Astrocyte of the spinal cord (primary cell): ENCODE data around the gene FAM43B.

ENCODE experiments used
- DNase-seq: peaks from one replicate; pipeline ENCODE4 v3.0.0; 2011; ENCODE audit warnings: low read depth, low spot score
- H3K4me3 ChIP-seq: 2 replicates; pipeline ENCODE4 v1.5.1; 2011; ENCODE audit warnings: low read depth, mild to moderate bottlenecking, low read length, moderate library complexity
- in situ Hi-C: cut with HindIII; loops from 2 replicates; pipeline ENCODE4 v1.10.0; 2017; ENCODE audit warnings: low sequenced_read_pairs
- TF ChIP-seq, protein P1 (sequence below): IDR thresholded peaks from 2 replicates; pipeline ENCODE4 v1.5.1; 2012; ENCODE audit warnings: low read depth, mild to moderate bottlenecking, low read length, inconsistent platforms

FAM43B gene

GRCh38 chr1:20552728-20553445 is 514 bp downstream of the FAM43B start:
- peak; percentile 20 for DNase-seq
- no peak overlapping the region for H3K4me3 ChIP-seq
- in situ Hi-C loops, result no loop called here
- TF ChIP-seq, protein P1, sequence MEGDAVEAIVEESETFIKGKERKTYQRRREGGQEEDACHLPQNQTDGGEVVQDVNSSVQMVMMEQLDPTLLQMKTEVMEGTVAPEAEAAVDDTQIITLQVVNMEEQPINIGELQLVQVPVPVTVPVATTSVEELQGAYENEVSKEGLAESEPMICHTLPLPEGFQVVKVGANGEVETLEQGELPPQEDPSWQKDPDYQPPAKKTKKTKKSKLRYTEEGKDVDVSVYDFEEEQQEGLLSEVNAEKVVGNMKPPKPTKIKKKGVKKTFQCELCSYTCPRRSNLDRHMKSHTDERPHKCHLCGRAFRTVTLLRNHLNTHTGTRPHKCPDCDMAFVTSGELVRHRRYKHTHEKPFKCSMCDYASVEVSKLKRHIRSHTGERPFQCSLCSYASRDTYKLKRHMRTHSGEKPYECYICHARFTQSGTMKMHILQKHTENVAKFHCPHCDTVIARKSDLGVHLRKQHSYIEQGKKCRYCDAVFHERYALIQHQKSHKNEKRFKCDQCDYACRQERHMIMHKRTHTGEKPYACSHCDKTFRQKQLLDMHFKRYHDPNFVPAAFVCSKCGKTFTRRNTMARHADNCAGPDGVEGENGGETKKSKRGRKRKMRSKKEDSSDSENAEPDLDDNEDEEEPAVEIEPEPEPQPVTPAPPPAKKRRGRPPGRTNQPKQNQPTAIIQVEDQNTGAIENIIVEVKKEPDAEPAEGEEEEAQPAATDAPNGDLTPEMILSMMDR, result no peak

DNA sequence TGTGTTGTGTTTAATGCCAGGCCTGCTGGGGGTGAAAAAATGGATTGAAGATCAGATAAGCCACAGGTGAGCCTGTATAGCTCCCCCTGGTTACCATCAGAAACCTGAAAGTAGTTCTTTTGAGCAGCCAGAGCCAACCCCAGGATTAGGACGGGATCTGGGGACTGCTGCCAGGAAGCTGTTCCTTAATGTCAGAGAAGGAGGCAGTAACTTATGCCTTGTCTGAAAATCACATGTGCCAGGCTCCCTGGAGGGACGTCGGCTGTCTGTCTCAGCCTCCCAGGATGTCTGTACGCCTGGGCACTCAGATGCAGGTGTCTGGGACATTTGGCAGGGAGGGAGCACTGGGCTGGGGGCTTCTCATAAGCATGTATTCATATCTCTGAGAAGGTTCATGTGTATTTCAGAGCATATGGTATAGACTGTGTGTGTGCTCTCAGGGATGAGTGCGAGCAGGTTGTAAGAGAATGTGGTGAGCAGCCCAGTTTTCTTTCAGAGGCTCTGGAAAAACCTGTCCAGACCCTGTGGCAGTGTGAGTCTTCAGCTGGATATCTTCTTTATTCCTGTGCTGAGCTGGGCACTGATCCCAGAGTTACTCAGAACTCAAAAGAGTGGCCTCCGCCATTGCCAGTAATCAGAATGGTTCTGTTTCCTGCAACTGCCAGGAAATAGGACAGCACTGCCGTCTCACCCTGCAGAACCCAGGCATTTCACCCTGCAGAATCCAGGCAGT is 2.8 kb downstream of the FAM43B start:
- in situ Hi-C loops, result no loop called here
- DNase-seq, result peak; percentile 16
- TF ChIP-seq, protein P1, result no peak
- no peak overlapping the region for H3K4me3 ChIP-seq

GRCh38 chr1:20555758-20556120 is 3.4 kb downstream of the FAM43B start:
- H3K4me3 ChIP-seq, result no peak overlapping the region
- TF ChIP-seq, protein P1, result no peak
- DNase-seq, result no peak
- in situ Hi-C loops, result no loop called here

DNA sequence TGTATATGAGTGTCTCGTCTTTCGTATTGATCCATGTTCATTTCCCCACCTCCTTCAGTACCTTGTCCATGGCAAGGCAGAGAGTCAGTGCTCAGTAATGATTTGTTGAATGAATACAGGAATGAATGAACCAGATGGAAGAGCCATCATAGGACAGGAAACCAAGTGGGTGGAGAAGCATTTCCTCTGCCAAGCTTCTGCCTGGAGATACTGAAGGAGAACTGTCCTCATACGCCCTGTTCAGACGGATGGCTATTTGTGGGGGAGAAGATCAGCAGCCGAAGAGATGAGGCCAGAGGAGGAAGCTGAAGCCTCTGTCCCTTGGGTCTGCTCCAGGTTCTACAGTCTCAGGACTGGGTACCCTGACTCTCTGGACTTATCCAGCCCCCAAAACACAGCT is 5.8 kb downstream of the FAM43B start:
- in situ Hi-C loops, result no loop called here
- no peak for DNase-seq
- no peak overlapping the region for H3K4me3 ChIP-seq
- TF ChIP-seq, protein P1, result no peak

- in situ Hi-C loops, result no loop called here
- no peak for DNase-seq
- H3K4me3 ChIP-seq, result no peak overlapping the region
- TF ChIP-seq, protein P1, result no peak
Measured at GRCh38 chr1:20560966-20561365, 8.6 kb downstream of the FAM43B start.

- H3K4me3 ChIP-seq, result no peak overlapping the region
- no peak for DNase-seq
- in situ Hi-C loops, result no loop called here
- TF ChIP-seq, protein P1, result no peak
Measured at GRCh38 chr1:20565234-20565633, 12.9 kb downstream of the FAM43B start.
